H1 (cell line): Measurements from ENCODE around the gene CNN3. TPM values are rescaled to one million over a fixed set of nuclear protein-coding genes. Genes with fewer than 3 reads are reported as not detected.

Source experiments
- CHD7 ChIP-seq: fragments of 300-600 bp; sonication (generic); IDR thresholded peaks from 2 replicates; pipeline ENCODE4 v1.7.1; 2012; ENCODE audit warnings: low read length, moderate library complexity, mild to moderate bottlenecking, inconsistent platforms; ENCODE audit not compliant: insufficient replicate concordance
- polyA plus RNA-seq, 7 experiments: library from polyadenylated mRNA; depleted of rRNA in 3 of 7; stranded (reverse) in 5 of 7; unstranded in 2 of 7; fragments of >200 nt in 5 of 7; fragments of 200-250 nt in 2 of 7; gene quantifications; 1 replicate in 5 of 7; 2 replicates in 1 of 7; 4 replicates in 1 of 7; pipeline versions ENCODE4 v1.2.1 to v1.2.3, GENCODE V29; 2011 to 2013; ENCODE audit warnings: missing spikeins in 2 of 7, mixed read lengths in 2 of 7
- total RNA-seq: library from RNA; stranded (reverse); fragmentation: NEBNext Ultra II Directional; extraction: Animal tissue kit (Norgen Biotek cat#: 25700); gene quantifications from 2 replicates; pipeline ENCODE4 v1.2.1, GENCODE V29; 2021

Gene CNN3
- total and polyA plus RNA-seq, 2 of the 8 experiments (the other 6 are each of a cell fraction or from before 2014, with no cell fraction given) = 134 to 266 TPM

DNA sequence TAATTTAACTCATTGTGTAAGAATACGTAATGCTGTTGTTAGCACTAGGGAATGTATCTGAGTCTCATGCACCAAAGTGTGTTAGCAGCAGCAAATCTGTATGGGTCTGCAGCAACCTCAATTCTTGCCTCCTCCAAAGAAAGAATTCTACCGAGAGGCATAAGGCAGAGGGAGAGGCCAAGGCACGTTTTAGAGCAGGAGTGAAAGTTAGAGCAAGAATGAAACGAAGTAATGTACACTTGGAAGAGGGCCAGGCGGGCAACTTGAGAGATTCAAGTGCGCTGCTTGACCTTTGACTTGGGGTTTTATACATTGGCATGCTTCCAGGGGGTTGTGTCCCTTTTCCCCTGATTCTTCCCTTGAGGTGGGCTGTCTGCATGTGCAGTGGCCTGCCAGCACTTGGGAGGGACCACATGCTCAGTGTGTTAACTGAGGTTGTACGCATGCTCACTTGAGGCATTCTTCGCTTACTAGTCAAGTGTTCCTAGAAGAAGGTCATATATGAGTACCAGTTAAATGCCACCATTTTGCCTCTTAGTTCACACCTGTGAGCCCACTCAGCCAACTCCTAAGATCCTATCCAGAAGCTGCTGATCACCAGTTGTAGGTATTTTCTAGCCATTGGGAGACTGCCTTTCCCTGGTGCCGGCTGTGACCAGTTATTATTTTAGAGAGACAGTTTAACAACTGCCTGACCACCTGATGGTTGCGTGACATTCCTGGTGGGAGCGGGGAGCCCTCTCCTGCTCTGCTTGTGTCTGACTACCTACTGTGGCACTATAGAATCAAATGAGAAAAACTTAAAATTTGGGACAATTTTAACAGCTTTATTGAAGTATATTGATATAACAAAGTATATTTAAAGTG lies 2.7 kb upstream of the CNN3 start (continued):
- TF ChIP-seq CHD7 = no peak
- TF ChIP-seq, all 59 proteins: peak for 1
